HepG2 (cell line): ENCODE results near the gene WDR37. TPM values are rescaled to one million over a fixed set of nuclear protein-coding genes. Genes with fewer than 3 reads are reported as not detected.

Experiments
- ATAC-seq: fragments of 200-7000 bp; cut with Tn5 transposase; 3 replicates; pipeline ENCODE4 v1.9.1; 2020; ENCODE audit warnings: mild to moderate bottlenecking, moderate library complexity
- BruUV-seq: library from RNA; stranded (reverse); fragments of 400-500 nt; replicated peaks from 2 replicates; lab custom pipeline; 2021; lab: Mats Ljungman, UMichigan
- CTCF ChIA-PET: fragments of 300-600 bp; formaldehyde crosslinking; extraction: SDS; loops from one replicate; lab custom pipeline; 2021; ENCODE audit warnings: low total read pairs, inconsistent platforms, low intra/inter-chr PET ratio; lab: Yijun Ruan, JAX
- POLR2A ChIA-PET: fragments of 350-600 bp; sonication (Branson Sonifier 250); formaldehyde crosslinking; loops from one replicate; lab custom pipeline; 2020; ENCODE audit warnings: antibody characterized with exemption, inconsistent platforms; lab: Yijun Ruan, JAX
- DNase-seq: peaks from one replicate; pipeline ENCODE4 v3.0.0-alpha.2; 2015; ENCODE audit warnings: low spot score
- FAIRE-seq: peaks from 3 replicates; lab custom pipeline; 2011; peaks lifted over from hg19 to GRCh38; lab: Jason Lieb, UNC
- H2AFZ ChIP-seq: one replicate; pipeline ENCODE4 v1.6.1; 2011; ENCODE audit warnings: low read length, inconsistent platforms
- H3K27ac ChIP-seq: fragments of 300-600 bp; 3 replicates; pipeline ENCODE4 v1.8.0; 2011; ENCODE audit warnings: mixed run types, mild to moderate bottlenecking, mixed read lengths, low read length, inconsistent platforms; ENCODE audit not compliant: insufficient read depth; ENCODE audit errors: extremely low read length
- H3K27me3 ChIP-seq, 2 experiments: fragments of 200-600 bp in 1 of 2; 2 replicates in 1 of 2; 3 replicates in 1 of 2; pipeline versions ENCODE4 v1.6.0 to v1.8.0; 2011; ENCODE audit warnings: low read length in 2 of 2, mild to moderate bottlenecking in 2 of 2, moderate library complexity in 2 of 2, inconsistent platforms in 1 of 2; ENCODE audit not compliant: insufficient read depth in 2 of 2, control insufficient read depth in 1 of 2
- H3K36me3 ChIP-seq, 2 experiments: fragments of 200-600 bp in 1 of 2; replicated peaks in 1 of 2; 2 replicates in 1 of 2; 3 replicates in 1 of 2; pipeline versions ENCODE4 v1.5.1 to v1.8.0; 2011; ENCODE audit warnings: low read length in 2 of 2, inconsistent platforms in 1 of 2; ENCODE audit not compliant: insufficient read depth in 2 of 2, control insufficient read depth in 1 of 2
- H3K4me1 ChIP-seq: 2 replicates; pipeline ENCODE4 v1.5.1; 2012; ENCODE audit warnings: low read length, inconsistent platforms; ENCODE audit not compliant: insufficient read depth
- H3K4me2 ChIP-seq: 2 replicates; pipeline ENCODE4 v1.6.0; 2011; ENCODE audit warnings: low read depth, low read length, inconsistent platforms
- H3K4me3 ChIP-seq, 3 experiments: fragments of 200-600 bp in 1 of 3; sonication (generic), shearing (Covaris generic) in 1 of 3; replicated peaks in 1 of 3; 2 replicates each; pipeline ENCODE4 v1.5.1; 2011 to 2016; ENCODE audit warnings: low read length in 3 of 3, inconsistent platforms in 2 of 3, low read depth in 2 of 3, mild to moderate bottlenecking in 2 of 3, control low read depth in 1 of 3, mixed read lengths in 1 of 3; ENCODE audit not compliant: insufficient read depth in 1 of 3
- H3K79me2 ChIP-seq: one replicate; pipeline ENCODE4 v1.6.1; 2011; ENCODE audit warnings: low read length, inconsistent platforms; ENCODE audit not compliant: insufficient read depth
- H3K9ac ChIP-seq: 2 replicates; pipeline ENCODE4 v1.6.0; 2011; ENCODE audit warnings: mild to moderate bottlenecking, low read depth, low read length, inconsistent platforms; ENCODE audit not compliant: insufficient read depth
- H3K9me3 ChIP-seq: 2 replicates; pipeline ENCODE4 v1.5.1; 2012; ENCODE audit warnings: mild to moderate bottlenecking, low read length
- H4K20me1 ChIP-seq: 2 replicates; pipeline ENCODE4 v1.6.0; 2011; ENCODE audit warnings: inconsistent platforms, mild to moderate bottlenecking, low read length, moderate library complexity; ENCODE audit not compliant: insufficient read depth
- CC2D1A ChIP-seq: sonication (generic); formaldehyde crosslinking; IDR thresholded peaks from 2 replicates; pipeline ENCODE4 v1.8.1; 2023; ENCODE audit warnings: mild to moderate bottlenecking, missing genetic modification reagents
- CREB3 ChIP-seq: sonication (generic); formaldehyde crosslinking; IDR thresholded peaks from 2 replicates; pipeline ENCODE4 v1.5.0; 2020; ENCODE audit warnings: missing genetic modification reagents
- FLYWCH1 ChIP-seq: sonication (generic); formaldehyde crosslinking; IDR thresholded peaks from 2 replicates; pipeline ENCODE4 v1.8.1; 2023; ENCODE audit warnings: mild to moderate bottlenecking, missing genetic modification reagents
- IKZF4 ChIP-seq: sonication (generic); formaldehyde crosslinking; IDR thresholded peaks from 2 replicates; pipeline ENCODE4 v1.5.1; 2020; ENCODE audit warnings: borderline replicate concordance, mild to moderate bottlenecking, low read depth, missing genetic modification reagents; ENCODE audit errors: not compliant biosample characterization
- KLF11 ChIP-seq: IDR thresholded peaks from 2 replicates; pipeline ENCODE4 v1.6.1; 2016; ENCODE audit warnings: missing compliant biosample characterization
- KLF15 ChIP-seq: sonication (generic); formaldehyde crosslinking; IDR thresholded peaks from 2 replicates; pipeline ENCODE4 v1.8.1; 2023; ENCODE audit warnings: borderline replicate concordance, mild to moderate bottlenecking, inconsistent platforms, missing genetic modification reagents, mixed read lengths
- RELA ChIP-seq: sonication (generic); formaldehyde crosslinking; IDR thresholded peaks from 2 replicates; pipeline ENCODE4 v1.4.0; 2020; ENCODE audit warnings: missing genetic modification reagents
- SCMH1 ChIP-seq: sonication (generic); formaldehyde crosslinking; IDR thresholded peaks from 2 replicates; pipeline ENCODE4 v1.9.0; 2021; ENCODE audit warnings: missing genetic modification reagents, mild to moderate bottlenecking, borderline replicate concordance
- SKIL ChIP-seq: sonication (generic); formaldehyde crosslinking; IDR thresholded peaks from 2 replicates; pipeline ENCODE4 v1.8.0; 2022; ENCODE audit warnings: missing genetic modification reagents, mild to moderate bottlenecking, moderate library complexity, borderline replicate concordance
- SMAD3 ChIP-seq: sonication (generic); formaldehyde crosslinking; IDR thresholded peaks from 2 replicates; pipeline ENCODE4 v1.4.0; 2020; ENCODE audit warnings: missing genetic modification reagents
- SP4 ChIP-seq: sonication (generic); formaldehyde crosslinking; IDR thresholded peaks from 2 replicates; pipeline ENCODE4 v1.8.1; 2023; ENCODE audit warnings: mild to moderate bottlenecking, missing genetic modification reagents
- SRSF9 ChIP-seq: fragments of 200-400 bp; formaldehyde crosslinking; IDR thresholded peaks from 2 replicates; pipeline ENCODE4 v1.6.1; 2018; ENCODE audit warnings: borderline replicate concordance, mild to moderate bottlenecking, low read depth, low read length; ENCODE audit not compliant: insufficient read depth, poor library complexity, severe bottlenecking
- ZNF101 ChIP-seq: sonication (generic); formaldehyde crosslinking; IDR thresholded peaks from 2 replicates; pipeline ENCODE4 v1.4.0; 2020; ENCODE audit warnings: mild to moderate bottlenecking, low read depth, missing genetic modification reagents, borderline replicate concordance
- ZNF256 ChIP-seq: sonication (generic); formaldehyde crosslinking; conservative IDR thresholded peaks from 2 replicates; pipeline ENCODE4 v1.4.0; 2020; ENCODE audit warnings: missing genetic modification reagents
- ZNF280D ChIP-seq: sonication (generic); formaldehyde crosslinking; IDR thresholded peaks from 2 replicates; pipeline ENCODE4 v1.5.1; 2020; ENCODE audit warnings: mild to moderate bottlenecking, missing genetic modification reagents
- WGBS: methylation state at CpG from one replicate; pipeline ENCODE4 v1.1.6; 2017; ENCODE audit warnings: low lambda C conversion rate; 5-methylcytosine and 5-hydroxymethylcytosine counted together
- in situ Hi-C: cut with HindIII; loops from 2 replicates; pipeline ENCODE4 v1.10.0; 2017; ENCODE audit warnings: low pct_unique_long_range_greater_than_20kb; ENCODE audit not compliant: extremely low pct_ligation_motif_present
- intact Hi-C: fragments of 100-400 bp; cut with micrococcal nuclease; formaldehyde crosslinking; loops from one replicate; pipeline ENCODE4 v1.10.0; 2022; ENCODE audit not compliant: unreplicated experiment
- polyA plus RNA-seq, 8 experiments: library from polyadenylated mRNA; depleted of rRNA in 3 of 8; stranded (reverse) in 7 of 8; unstranded in 1 of 8; fragments of >200 nt; fragmentation: Illumina TruSeq in 4 of 8; extraction: Trizol in 4 of 8; gene quantifications; 2 replicates each; pipeline versions ENCODE4 v1.2.1 to v1.2.3, GENCODE V29; 2011 to 2016; ENCODE audit warnings: low read depth in 4 of 8, missing spikeins in 1 of 8, mixed read lengths in 1 of 8; ENCODE audit not compliant: insufficient read depth in 1 of 8
- total RNA-seq, 5 experiments: library from RNA; depleted of rRNA; stranded (reverse); fragments of >200 nt; fragmentation: Illumina TruSeq; extraction: Trizol; gene quantifications; 2 replicates each; pipeline ENCODE4 v1.2.3, GENCODE V29; 2016; ENCODE audit warnings: low read depth in 1 of 5
- TF ChIP-seq, protein P1 (sequence below): sonication (generic); formaldehyde crosslinking; IDR thresholded peaks from 2 replicates; pipeline ENCODE4 v1.4.0; 2020; ENCODE audit warnings: mild to moderate bottlenecking, low read depth, missing genetic modification reagents

The WDR37 gene
- total and polyA plus RNA-seq, 2 of the 13 experiments (the other 11 are each of a cell fraction or from before 2014, with no cell fraction given) = 5.9 to 7.5 TPM

DNA sequence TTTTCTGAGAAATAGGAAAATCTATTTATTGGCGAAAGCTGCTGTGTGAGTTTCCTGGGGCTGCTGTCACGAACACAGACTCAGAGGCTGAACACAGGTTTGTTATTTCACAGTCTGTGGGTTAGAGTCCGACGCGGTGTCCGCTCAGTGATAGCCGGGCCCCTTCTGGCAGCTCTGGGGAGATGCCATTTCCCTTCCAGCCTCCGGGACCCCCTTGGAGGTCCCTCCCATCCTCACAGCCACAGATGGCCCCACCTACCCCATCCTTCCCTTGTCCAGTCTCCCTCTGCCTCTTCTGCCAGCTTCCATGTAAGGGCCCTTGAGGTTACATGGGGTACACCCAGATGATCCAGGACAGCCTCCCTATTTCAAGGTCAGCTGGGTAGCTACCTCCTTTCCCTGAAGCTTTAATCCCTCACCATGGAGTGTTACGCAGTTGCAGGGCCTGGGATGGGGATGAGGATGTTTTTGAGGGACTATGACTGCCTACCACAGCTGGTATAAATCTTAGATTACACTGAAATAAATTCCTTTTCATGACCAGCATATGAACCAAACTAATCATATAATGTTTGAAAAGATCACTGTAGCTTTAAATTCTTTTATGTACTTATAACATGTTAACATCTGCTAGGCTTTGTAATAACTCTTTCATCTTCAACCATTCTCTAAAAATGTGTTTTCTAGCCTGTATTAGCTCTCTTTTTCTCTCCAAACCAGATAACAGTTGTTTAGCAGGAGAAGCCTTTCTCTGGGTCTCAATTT lies 98.5 kb downstream of the WDR37 start:
- Histone ChIP-seq H3K9ac (no peak overlapping the region), H3K4me1 (no peaks in the 10 kb centered on the region), H3K9me3 (no peaks in the 10 kb centered on the region), H3K27me3 (peaks cover 5 to 75% of the 10 kb centered on the region in 2 experiments), H3K4me3 (no peak overlapping the region), H3K4me2 (no peak overlapping the region), H3K27ac (no peak overlapping the region), H3K36me3 (no peaks in the 10 kb centered on the region), H3K79me2 (no peaks in the 10 kb centered on the region), H2AFZ (no peak overlapping the region), H4K20me1 (peaks cover 4% of the 10 kb centered on the region; the same call in 1 of the 2 replicates)
- intact Hi-C loops (no loop called here), in situ Hi-C loops (no loop called here)
- ATAC-seq (no peak), DNase-seq (no peak), FAIRE-seq (no peak)
- no TSS peak for BruUV-seq
- 21% methylated on average over 9 of the region's 9 CpGs for WGBS
- CTCF ChIA-PET = no interaction called here
- POLR2A ChIA-PET = no interaction called here
- no peak for TF ChIP-seq IKZF4 (CRISPR knock-in tag)
- no peak for TF ChIP-seq ZNF101
- TF ChIP-seq SRSF9 = no peak
- no peak for TF ChIP-seq RELA (CRISPR knock-in tag)
- TF ChIP-seq ZNF280D (CRISPR knock-in tag) = no peak
- no peak for TF ChIP-seq CC2D1A
- no peak for TF ChIP-seq SMAD3 (CRISPR knock-in tag)
- no peak for TF ChIP-seq ZNF256 (CRISPR knock-in tag)
- TF ChIP-seq SCMH1 = no peak
- no peak for TF ChIP-seq FLYWCH1 (CRISPR knock-in tag)
- TF ChIP-seq SP4 = no peak
- TF ChIP-seq CREB3 (CRISPR knock-in tag) = no peak
- no peak for TF ChIP-seq KLF11
- TF ChIP-seq, protein P1, sequence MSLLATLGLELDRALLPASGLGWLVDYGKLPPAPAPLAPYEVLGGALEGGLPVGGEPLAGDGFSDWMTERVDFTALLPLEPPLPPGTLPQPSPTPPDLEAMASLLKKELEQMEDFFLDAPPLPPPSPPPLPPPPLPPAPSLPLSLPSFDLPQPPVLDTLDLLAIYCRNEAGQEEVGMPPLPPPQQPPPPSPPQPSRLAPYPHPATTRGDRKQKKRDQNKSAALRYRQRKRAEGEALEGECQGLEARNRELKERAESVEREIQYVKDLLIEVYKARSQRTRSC (CRISPR knock-in tag) = no peak
- TF ChIP-seq SKIL (CRISPR knock-in tag) = no peak
- TF ChIP-seq KLF15 = no peak
